GM19351 (cell line): ENCODE results near the gene AP1S2.
"Not testable (repeated sequence)": the region's sequence is repeated elsewhere in the genome, so short reads cannot be mapped to it uniquely, and the experiment has no call there.

Experiments
- ATAC-seq: cut with Tn5 transposase; IDR thresholded peaks from one replicate; pipeline ENCODE4 v1.9.1; 2021; ENCODE audit warnings: mild to moderate bottlenecking, moderate library complexity; ENCODE audit not compliant: unreplicated experiment

AP1S2 gene

GRCh38 chrX:15854712-15855567 lies at the start of gene AP1S2:
TSS of gene AP1S2 (minus strand) at chrX:15854813. CDS start at chrX:15852524, 2,289 bp downstream.
- peak; percentile 92 for ATAC-seq

- ATAC-seq: peak; percentile 96
Observed at GRCh38 chrX:15903186-15903681, 48.6 kb upstream of the AP1S2 start.

GRCh38 chrX:15895334-15895733 lies 40.7 kb upstream of the AP1S2 start:
- no peak for ATAC-seq

- ATAC-seq: no peak
Observed at GRCh38 chrX:15894724-15895123, 40.1 kb upstream of the AP1S2 start.

GRCh38 chrX:15890463-15890862 lies 35.9 kb upstream of the AP1S2 start:
- ATAC-seq: no peak

- no peak for ATAC-seq
Observed at GRCh38 chrX:15888062-15888461, 33.4 kb upstream of the AP1S2 start.

GRCh38 chrX:15883540-15883863 lies 28.9 kb upstream of the AP1S2 start:
- no peak for ATAC-seq

- peak; percentile 83 for ATAC-seq
Observed at GRCh38 chrX:15882704-15883539, 28.3 kb upstream of the AP1S2 start.

- ATAC-seq: no peak
Observed at GRCh38 chrX:15881381-15881897, 26.8 kb upstream of the AP1S2 start.

GRCh38 chrX:15877914-15878313 lies 23.3 kb upstream of the AP1S2 start:
- ATAC-seq: not testable (repeated sequence)

GRCh38 chrX:15877380-15877779 lies 22.8 kb upstream of the AP1S2 start:
- ATAC-seq: no peak

- no peak for ATAC-seq
Observed at GRCh38 chrX:15874672-15875071, 20.1 kb upstream of the AP1S2 start.

- no peak for ATAC-seq
Observed at GRCh38 chrX:15873566-15873965, 19.0 kb upstream of the AP1S2 start.

GRCh38 chrX:15870310-15870709 lies 15.7 kb upstream of the AP1S2 start:
- ATAC-seq: no peak

GRCh38 chrX:15869695-15870094 lies 15.1 kb upstream of the AP1S2 start:
- ATAC-seq: no peak

- ATAC-seq: no peak
Observed at GRCh38 chrX:15866147-15866546, 11.5 kb upstream of the AP1S2 start.

GRCh38 chrX:15864629-15865028 lies 10.0 kb upstream of the AP1S2 start:
- ATAC-seq: no peak

- ATAC-seq: no peak
Observed at GRCh38 chrX:15864023-15864422, 9.4 kb upstream of the AP1S2 start.

- no peak for ATAC-seq
Observed at GRCh38 chrX:15860921-15861320, 6.3 kb upstream of the AP1S2 start.

- no peak for ATAC-seq
Observed at GRCh38 chrX:15858051-15858450, 3.4 kb upstream of the AP1S2 start.

- ATAC-seq: no peak
Observed at GRCh38 chrX:15856636-15857035, 2.0 kb upstream of the AP1S2 start.

GRCh38 chrX:15856222-15856587 lies 1.6 kb upstream of the AP1S2 start:
- ATAC-seq: no peak
